WTC11 (cell line): ENCODE data around the gene GLIPR1. TPM values are rescaled to one million over a fixed set of nuclear protein-coding genes. Genes with fewer than 3 reads are reported as not detected.
"Not testable (repeated sequence)": the region's sequence is repeated elsewhere in the genome, so short reads cannot be mapped to it uniquely, and the experiment has no call there.

Experiments used
- ATAC-seq: fragments of 200-7000 bp; cut with Tn5 transposase; 2 replicates; pipeline ENCODE4 v1.10.0; 2021; ENCODE audit warnings: mild to moderate bottlenecking, moderate library complexity
- CTCF ChIA-PET: fragments of 300-600 bp; sonication (Branson Sonifier 250); formaldehyde crosslinking; loops from one replicate; lab custom pipeline; 2021; ENCODE audit warnings: antibody characterized with exemption; lab: Charles Lee
- POLR2A ChIA-PET: fragments of 350-600 bp; sonication (Branson Sonifier 250); formaldehyde crosslinking; loops from one replicate; lab custom pipeline; 2021; ENCODE audit warnings: antibody characterized with exemption; lab: Charles Lee
- DNase-seq: peaks from one replicate; pipeline ENCODE4 v3.0.0; 2021; ENCODE audit warnings: low spot score
- H3K27ac Mint-ChIP-seq: 2 replicates; pipeline ENCODE4 v1.8.0; 2021; ENCODE audit warnings: mixed read lengths
- H3K27me3 Mint-ChIP-seq: 2 replicates; pipeline ENCODE4 v1.8.0; 2021; ENCODE audit warnings: low read depth, mild to moderate bottlenecking, moderate library complexity, mixed read lengths
- H3K36me3 Mint-ChIP-seq: 2 replicates; pipeline ENCODE4 v1.8.0; 2021; ENCODE audit warnings: mixed read lengths
- H3K4me1 Mint-ChIP-seq: 2 replicates; pipeline ENCODE4 v1.8.0; 2022; ENCODE audit warnings: mixed read lengths
- H3K4me3 Mint-ChIP-seq: 2 replicates; pipeline ENCODE4 v1.8.0; 2021; ENCODE audit warnings: mild to moderate bottlenecking, moderate library complexity, mixed read lengths
- H3K9me3 Mint-ChIP-seq: 2 replicates; pipeline ENCODE4 v1.8.0; 2021; ENCODE audit warnings: mixed read lengths
- CREM ChIP-seq: sonication (generic); formaldehyde crosslinking; IDR thresholded peaks from 2 replicates; pipeline ENCODE4 v1.8.1; 2022; ENCODE audit warnings: mild to moderate bottlenecking, missing genetic modification reagents, moderate library complexity
- ETV6 ChIP-seq: sonication (generic); formaldehyde crosslinking; IDR thresholded peaks from 2 replicates; pipeline ENCODE4 v1.8.1; 2022; ENCODE audit warnings: mild to moderate bottlenecking, missing genetic modification reagents
- FOXK1 ChIP-seq: sonication (generic); formaldehyde crosslinking; IDR thresholded peaks from 2 replicates; pipeline ENCODE4 v1.8.0; 2022; ENCODE audit warnings: mild to moderate bottlenecking, moderate library complexity, missing genetic modification reagents
- GABPB1 ChIP-seq: sonication (generic); formaldehyde crosslinking; IDR thresholded peaks from 2 replicates; pipeline ENCODE4 v1.8.1; 2023; ENCODE audit warnings: mild to moderate bottlenecking, missing genetic modification reagents
- JUN ChIP-seq: sonication (generic); formaldehyde crosslinking; IDR thresholded peaks from 2 replicates; pipeline ENCODE4 v1.8.0; 2023; ENCODE audit warnings: mild to moderate bottlenecking, missing genetic modification reagents
- MAX ChIP-seq: sonication (generic); formaldehyde crosslinking; IDR thresholded peaks from 2 replicates; pipeline ENCODE4 v1.8.0; 2022; ENCODE audit warnings: mild to moderate bottlenecking, missing genetic modification reagents
- NFYB ChIP-seq: sonication (generic); formaldehyde crosslinking; conservative IDR thresholded peaks from 2 replicates; pipeline ENCODE4 v1.8.0; 2022; ENCODE audit warnings: low read depth, missing genetic modification reagents
- NR2C2 ChIP-seq: sonication (generic); formaldehyde crosslinking; IDR thresholded peaks from 2 replicates; pipeline ENCODE4 v1.8.0; 2022; ENCODE audit warnings: mild to moderate bottlenecking, missing genetic modification reagents
- SP1 ChIP-seq: sonication (generic); formaldehyde crosslinking; conservative IDR thresholded peaks from 2 replicates; pipeline ENCODE4 v1.8.1; 2022; ENCODE audit warnings: missing genetic modification reagents
- ZNF263 ChIP-seq: sonication (generic); formaldehyde crosslinking; IDR thresholded peaks from 2 replicates; pipeline ENCODE4 v1.8.1; 2022; ENCODE audit warnings: low read depth, mild to moderate bottlenecking, moderate library complexity, missing genetic modification reagents
- ZNF396 ChIP-seq: fragments of 250-450 bp; sonication (Bioruptor Pico); IDR thresholded peaks from 2 replicates; pipeline ENCODE4 v1.8.0; 2021; ENCODE audit warnings: mild to moderate bottlenecking, moderate library complexity, borderline replicate concordance
- ZNF416 ChIP-seq: fragments of 250-450 bp; sonication (Bioruptor Pico); IDR thresholded peaks from 2 replicates; pipeline ENCODE4 v1.9.0; 2021; ENCODE audit warnings: mild to moderate bottlenecking, inconsistent platforms
- ZNF423 ChIP-seq: fragments of 250-450 bp; sonication (Bioruptor Pico); IDR thresholded peaks from 2 replicates; pipeline ENCODE4 v2.1.2; 2022; ENCODE audit warnings: mild to moderate bottlenecking, moderate library complexity
- ZNF425 ChIP-seq: fragments of 250-450 bp; sonication (Bioruptor Pico); conservative IDR thresholded peaks from 2 replicates; pipeline ENCODE4 v1.9.0; 2021; ENCODE audit warnings: mild to moderate bottlenecking
- total RNA-seq: library from RNA; stranded (reverse); gene quantifications from 3 replicates; pipeline ENCODE4 v1.2.3, GENCODE V29; 2021
- TF ChIP-seq, protein P1 (sequence below): sonication (generic); formaldehyde crosslinking; IDR thresholded peaks from 2 replicates; pipeline ENCODE4 v1.8.1; 2022; ENCODE audit warnings: low read depth, missing genetic modification reagents, borderline replicate concordance
- TF ChIP-seq, protein P2 (sequence below): sonication (generic); formaldehyde crosslinking; IDR thresholded peaks from 2 replicates; pipeline ENCODE4 v1.8.0; 2022; ENCODE audit warnings: mild to moderate bottlenecking, missing genetic modification reagents

The GLIPR1 gene
- total RNA-seq, 1 experiment from 2014 or later = 0.28 TPM

- ChIA-PET POLR2A (interaction anchor here (0.8 kb wide), 1 partner anchor 520 kb away, joined by 4 read pairs; no protein-coding TSS in a partner anchor), CTCF (interaction anchor here (0.9 to 1.6 kb wide), 4 partner anchors 15 to 147 kb away, joined by 3 to 8 read pairs (median 6); partner anchors contain the start of gene GLIPR1L2)
- H3K4me1 Mint-ChIP-seq = peaks cover 13% of the 10 kb centered on the region
- ATAC-seq = peak; percentile 100
- no peaks in the 10 kb centered on the region for H3K27me3 Mint-ChIP-seq
- TF ChIP-seq FOXK1 (CRISPR knock-in tag) = peak; percentile 66; the same call in 1 of the 2 replicates
- peak; percentile 63 for TF ChIP-seq MAX
- TF ChIP-seq GABPB1 (CRISPR knock-in tag) = peak; percentile 74
- peak; percentile 86 for TF ChIP-seq ETV6 (CRISPR knock-in tag)
- TF ChIP-seq, protein P1, sequence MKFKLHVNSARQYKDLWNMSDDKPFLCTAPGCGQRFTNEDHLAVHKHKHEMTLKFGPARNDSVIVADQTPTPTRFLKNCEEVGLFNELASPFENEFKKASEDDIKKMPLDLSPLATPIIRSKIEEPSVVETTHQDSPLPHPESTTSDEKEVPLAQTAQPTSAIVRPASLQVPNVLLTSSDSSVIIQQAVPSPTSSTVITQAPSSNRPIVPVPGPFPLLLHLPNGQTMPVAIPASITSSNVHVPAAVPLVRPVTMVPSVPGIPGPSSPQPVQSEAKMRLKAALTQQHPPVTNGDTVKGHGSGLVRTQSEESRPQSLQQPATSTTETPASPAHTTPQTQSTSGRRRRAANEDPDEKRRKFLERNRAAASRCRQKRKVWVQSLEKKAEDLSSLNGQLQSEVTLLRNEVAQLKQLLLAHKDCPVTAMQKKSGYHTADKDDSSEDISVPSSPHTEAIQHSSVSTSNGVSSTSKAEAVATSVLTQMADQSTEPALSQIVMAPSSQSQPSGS = no peak
- TF ChIP-seq ZNF416 (CRISPR knock-in tag) = no peak
- no peak for TF ChIP-seq ZNF425 (CRISPR knock-in tag)
- no peak for TF ChIP-seq ZNF396 (CRISPR knock-in tag)
- no peak for TF ChIP-seq ZNF263
- peak; percentile 66 for TF ChIP-seq SP1 (CRISPR knock-in tag)
- peak; percentile 77 for TF ChIP-seq NFYB
- TF ChIP-seq JUN (CRISPR knock-in tag) = no peak
- TF ChIP-seq CREM (CRISPR knock-in tag) = peak; percentile 82
- TF ChIP-seq ZNF423 (CRISPR knock-in tag) = no peak
- TF ChIP-seq, protein P2, sequence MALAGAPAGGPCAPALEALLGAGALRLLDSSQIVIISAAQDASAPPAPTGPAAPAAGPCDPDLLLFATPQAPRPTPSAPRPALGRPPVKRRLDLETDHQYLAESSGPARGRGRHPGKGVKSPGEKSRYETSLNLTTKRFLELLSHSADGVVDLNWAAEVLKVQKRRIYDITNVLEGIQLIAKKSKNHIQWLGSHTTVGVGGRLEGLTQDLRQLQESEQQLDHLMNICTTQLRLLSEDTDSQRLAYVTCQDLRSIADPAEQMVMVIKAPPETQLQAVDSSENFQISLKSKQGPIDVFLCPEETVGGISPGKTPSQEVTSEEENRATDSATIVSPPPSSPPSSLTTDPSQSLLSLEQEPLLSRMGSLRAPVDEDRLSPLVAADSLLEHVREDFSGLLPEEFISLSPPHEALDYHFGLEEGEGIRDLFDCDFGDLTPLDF = no peak
- peak; percentile 80 for TF ChIP-seq NR2C2 (CRISPR knock-in tag)
- peak within 1 kb of the TSS; percentile 99 for H3K4me3 Mint-ChIP-seq
- DNase-seq = peak; percentile 88
- H3K9me3 Mint-ChIP-seq = no peaks in the 10 kb centered on the region
- H3K36me3 Mint-ChIP-seq = peaks cover 5% of the 10 kb centered on the region
- H3K27ac Mint-ChIP-seq = peak within 1 kb of the TSS; percentile 96
Observed at GRCh38 chr12:75511116-75512048, 30.8 kb downstream of the GLIPR1 start, which contains the start of gene KRR1. TSS of gene KRR1 (minus strand) at chr12:75511609. CDS start at chr12:75511597, 12 bp downstream.

GRCh38 chr12:75521224-75521623 is 40.7 kb downstream of the GLIPR1 start:
- Mint-ChIP-seq H3K4me1 (peaks cover 10% of the 10 kb centered on the region), H3K9me3 (peaks cover 35% of the 10 kb centered on the region)
- DNase-seq, H3K27me3 Mint-ChIP-seq, H3K4me3 Mint-ChIP-seq, H3K27ac Mint-ChIP-seq, ATAC-seq, H3K36me3 Mint-ChIP-seq, CTCF ChIA-PET, POLR2A ChIA-PET: not testable (repeated sequence)

DNA sequence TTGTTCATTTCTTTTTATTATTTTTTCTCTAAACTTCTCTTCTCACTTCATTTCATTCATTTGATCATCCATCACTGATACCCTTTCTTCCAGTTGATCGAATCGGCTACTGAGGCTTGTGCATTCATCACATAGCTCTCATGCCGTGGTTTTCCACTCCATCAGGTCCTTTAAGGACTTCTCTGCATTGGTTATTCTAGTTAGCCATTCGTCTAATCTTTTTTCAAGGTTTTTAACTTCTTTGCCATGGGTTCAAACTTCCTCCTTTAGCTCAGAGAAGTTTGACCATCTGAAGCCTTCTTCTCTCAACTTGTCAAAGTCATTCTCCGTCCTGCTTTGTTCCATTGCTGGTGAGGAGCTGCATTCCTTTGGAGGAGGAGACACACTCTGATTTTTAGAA is 41.6 kb downstream of the GLIPR1 start:
- peaks cover 14% of the 10 kb centered on the region for H3K4me1 Mint-ChIP-seq
- H3K9me3 Mint-ChIP-seq = peaks cover 35% of the 10 kb centered on the region
- not testable (repeated sequence) for ATAC-seq

More for the DNA sequence above, 41.6 kb downstream of the GLIPR1 start:
- H3K4me3 Mint-ChIP-seq, H3K27me3 Mint-ChIP-seq, CTCF ChIA-PET, DNase-seq, POLR2A ChIA-PET, H3K36me3 Mint-ChIP-seq, H3K27ac Mint-ChIP-seq: not testable (repeated sequence)
